HepG2 (cell line): Measurements from ENCODE around the gene UCHL3. TPM values are rescaled to one million over a fixed set of nuclear protein-coding genes. Genes with fewer than 3 reads are reported as not detected.

Experiments used
- CC2D1A ChIP-seq: sonication (generic); formaldehyde crosslinking; IDR thresholded peaks from 2 replicates; pipeline ENCODE4 v1.8.1; 2023; ENCODE audit warnings: mild to moderate bottlenecking, missing genetic modification reagents
- CEBPZ ChIP-seq: IDR thresholded peaks from 2 replicates; pipeline ENCODE4 v1.6.1; 2012; ENCODE audit warnings: low read length, improper control_type of control experiment
- FOXK1 ChIP-seq: sonication (generic); formaldehyde crosslinking; IDR thresholded peaks from 2 replicates; pipeline ENCODE4 v1.4.0; 2020; ENCODE audit warnings: low read depth, missing genetic modification reagents, borderline replicate concordance
- GATAD1 ChIP-seq: IDR thresholded peaks from 2 replicates; pipeline ENCODE4 v1.6.1; 2016; ENCODE audit warnings: missing genetic modification reagents, missing compliant biosample characterization
- HOXA5 ChIP-seq: sonication (generic); formaldehyde crosslinking; IDR thresholded peaks from 2 replicates; pipeline ENCODE4 v1.4.0; 2020; ENCODE audit warnings: missing genetic modification reagents
- ISX ChIP-seq: sonication (generic); formaldehyde crosslinking; conservative IDR thresholded peaks from 2 replicates; pipeline ENCODE4 v1.5.0; 2020; ENCODE audit warnings: missing genetic modification reagents
- KDM5B ChIP-seq: sonication (generic); formaldehyde crosslinking; IDR thresholded peaks from 2 replicates; pipeline ENCODE4 v1.4.0; 2020; ENCODE audit warnings: missing genetic modification reagents, mild to moderate bottlenecking, borderline replicate concordance
- MEIS2 ChIP-seq: sonication (generic); formaldehyde crosslinking; IDR thresholded peaks from 2 replicates; pipeline ENCODE4 v1.9.0; 2021; ENCODE audit warnings: mild to moderate bottlenecking, missing genetic modification reagents
- ZBTB20 ChIP-seq: sonication (generic); formaldehyde crosslinking; IDR thresholded peaks from 2 replicates; pipeline ENCODE4 v1.8.1; 2023; ENCODE audit warnings: missing genetic modification reagents, low read depth, mild to moderate bottlenecking, borderline replicate concordance
- ZBTB3 ChIP-seq: sonication (generic); formaldehyde crosslinking; IDR thresholded peaks from 2 replicates; pipeline ENCODE4 v1.4.0; 2020; ENCODE audit warnings: low read depth, mild to moderate bottlenecking, moderate library complexity, missing genetic modification reagents, borderline replicate concordance
- ZNF235 ChIP-seq: sonication (generic); formaldehyde crosslinking; IDR thresholded peaks from 2 replicates; pipeline ENCODE4 v1.8.1; 2023; ENCODE audit warnings: mild to moderate bottlenecking, missing genetic modification reagents, borderline replicate concordance
- ZNF260 ChIP-seq: sonication (generic); formaldehyde crosslinking; IDR thresholded peaks from 2 replicates; pipeline ENCODE4 v1.4.0; 2020; ENCODE audit warnings: missing genetic modification reagents, low read depth, mild to moderate bottlenecking, borderline replicate concordance
- ZNF383 ChIP-seq: sonication (generic); formaldehyde crosslinking; IDR thresholded peaks from 2 replicates; pipeline ENCODE4 v1.4.0; 2020; ENCODE audit warnings: missing genetic modification reagents, mild to moderate bottlenecking, borderline replicate concordance
- ZNF780A ChIP-seq: sonication (generic); formaldehyde crosslinking; IDR thresholded peaks from 2 replicates; pipeline ENCODE4 v1.8.0; 2022; ENCODE audit warnings: mild to moderate bottlenecking, missing genetic modification reagents, moderate library complexity
- ZNF790 ChIP-seq: sonication (generic); formaldehyde crosslinking; IDR thresholded peaks from 2 replicates; pipeline ENCODE4 v1.8.0; 2022; ENCODE audit warnings: missing genetic modification reagents, mild to moderate bottlenecking, borderline replicate concordance
- polyA plus RNA-seq, 8 experiments: library from polyadenylated mRNA; depleted of rRNA in 3 of 8; stranded (reverse) in 7 of 8; unstranded in 1 of 8; fragments of >200 nt; fragmentation: Illumina TruSeq in 4 of 8; extraction: Trizol in 4 of 8; gene quantifications; 2 replicates each; pipeline versions ENCODE4 v1.2.1 to v1.2.3, GENCODE V29; 2011 to 2016; ENCODE audit warnings: low read depth in 4 of 8, missing spikeins in 1 of 8, mixed read lengths in 1 of 8; ENCODE audit not compliant: insufficient read depth in 1 of 8
- total RNA-seq, 5 experiments: library from RNA; depleted of rRNA; stranded (reverse); fragments of >200 nt; fragmentation: Illumina TruSeq; extraction: Trizol; gene quantifications; 2 replicates each; pipeline ENCODE4 v1.2.3, GENCODE V29; 2016; ENCODE audit warnings: low read depth in 1 of 5
- TF ChIP-seq, protein P1 (sequence below): sonication (generic); formaldehyde crosslinking; IDR thresholded peaks from 2 replicates; pipeline ENCODE4 v1.4.0; 2020; ENCODE audit warnings: mild to moderate bottlenecking, missing genetic modification reagents, borderline replicate concordance
- TF ChIP-seq, protein P2 (sequence below): sonication (generic); formaldehyde crosslinking; IDR thresholded peaks from 2 replicates; pipeline ENCODE4 v1.4.0; 2020; ENCODE audit warnings: missing genetic modification reagents, mild to moderate bottlenecking, borderline replicate concordance

UCHL3 gene
- total and polyA plus RNA-seq, 2 of the 13 experiments (the other 11 are each of a cell fraction or from before 2014, with no cell fraction given), result 36.2 to 93.3 TPM

GRCh38 chr13:75549262-75550158, at the start of gene UCHL3 (continued):
- TF ChIP-seq CEBPZ (no peak), GATAD1 (peak; percentile 75; the same call in 1 of the 2 replicates), ZNF383 (CRISPR knock-in tag) (no peak), CC2D1A (CRISPR knock-in tag) (no peak), KDM5B (CRISPR knock-in tag) (peak; percentile 84; the same call in 1 of the 2 replicates), ZNF780A (CRISPR knock-in tag) (no peak), HOXA5 (CRISPR knock-in tag) (peak; percentile 55; the same call in 1 of the 2 replicates), ZBTB20 (CRISPR knock-in tag) (0 out of 2 replicates have a peak, but pooled peaks have one; percentile 54), ZBTB3 (CRISPR knock-in tag) (0 out of 2 replicates have a peak, but pooled peaks have one; percentile 67), FOXK1 (CRISPR knock-in tag) (peak; percentile 49; the same call in 1 of the 2 replicates), ISX (CRISPR knock-in tag) (no peak), ZNF790 (no peak), ZNF235 (CRISPR knock-in tag) (peak; percentile 73; the same call in 1 of the 2 replicates), ZNF260 (CRISPR knock-in tag) (no peak), MEIS2 (CRISPR knock-in tag) (peak; percentile 57)
- TF ChIP-seq, protein P1, sequence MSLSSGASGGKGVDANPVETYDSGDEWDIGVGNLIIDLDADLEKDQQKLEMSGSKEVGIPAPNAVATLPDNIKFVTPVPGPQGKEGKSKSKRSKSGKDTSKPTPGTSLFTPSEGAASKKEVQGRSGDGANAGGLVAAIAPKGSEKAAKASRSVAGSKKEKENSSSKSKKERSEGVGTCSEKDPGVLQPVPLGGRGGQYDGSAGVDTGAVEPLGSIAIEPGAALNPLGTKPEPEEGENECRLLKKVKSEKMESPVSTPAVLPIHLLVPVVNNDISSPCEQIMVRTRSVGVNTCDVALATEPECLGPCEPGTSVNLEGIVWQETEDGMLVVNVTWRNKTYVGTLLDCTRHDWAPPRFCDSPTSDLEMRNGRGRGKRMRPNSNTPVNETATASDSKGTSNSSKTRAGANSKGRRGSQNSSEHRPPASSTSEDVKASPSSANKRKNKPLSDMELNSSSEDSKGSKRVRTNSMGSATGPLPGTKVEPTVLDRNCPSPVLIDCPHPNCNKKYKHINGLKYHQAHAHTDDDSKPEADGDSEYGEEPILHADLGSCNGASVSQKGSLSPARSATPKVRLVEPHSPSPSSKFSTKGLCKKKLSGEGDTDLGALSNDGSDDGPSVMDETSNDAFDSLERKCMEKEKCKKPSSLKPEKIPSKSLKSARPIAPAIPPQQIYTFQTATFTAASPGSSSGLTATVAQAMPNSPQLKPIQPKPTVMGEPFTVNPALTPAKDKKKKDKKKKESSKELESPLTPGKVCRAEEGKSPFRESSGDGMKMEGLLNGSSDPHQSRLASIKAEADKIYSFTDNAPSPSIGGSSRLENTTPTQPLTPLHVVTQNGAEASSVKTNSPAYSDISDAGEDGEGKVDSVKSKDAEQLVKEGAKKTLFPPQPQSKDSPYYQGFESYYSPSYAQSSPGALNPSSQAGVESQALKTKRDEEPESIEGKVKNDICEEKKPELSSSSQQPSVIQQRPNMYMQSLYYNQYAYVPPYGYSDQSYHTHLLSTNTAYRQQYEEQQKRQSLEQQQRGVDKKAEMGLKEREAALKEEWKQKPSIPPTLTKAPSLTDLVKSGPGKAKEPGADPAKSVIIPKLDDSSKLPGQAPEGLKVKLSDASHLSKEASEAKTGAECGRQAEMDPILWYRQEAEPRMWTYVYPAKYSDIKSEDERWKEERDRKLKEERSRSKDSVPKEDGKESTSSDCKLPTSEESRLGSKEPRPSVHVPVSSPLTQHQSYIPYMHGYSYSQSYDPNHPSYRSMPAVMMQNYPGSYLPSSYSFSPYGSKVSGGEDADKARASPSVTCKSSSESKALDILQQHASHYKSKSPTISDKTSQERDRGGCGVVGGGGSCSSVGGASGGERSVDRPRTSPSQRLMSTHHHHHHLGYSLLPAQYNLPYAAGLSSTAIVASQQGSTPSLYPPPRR (CRISPR knock-in tag), result no peak
- TF ChIP-seq, protein P2, sequence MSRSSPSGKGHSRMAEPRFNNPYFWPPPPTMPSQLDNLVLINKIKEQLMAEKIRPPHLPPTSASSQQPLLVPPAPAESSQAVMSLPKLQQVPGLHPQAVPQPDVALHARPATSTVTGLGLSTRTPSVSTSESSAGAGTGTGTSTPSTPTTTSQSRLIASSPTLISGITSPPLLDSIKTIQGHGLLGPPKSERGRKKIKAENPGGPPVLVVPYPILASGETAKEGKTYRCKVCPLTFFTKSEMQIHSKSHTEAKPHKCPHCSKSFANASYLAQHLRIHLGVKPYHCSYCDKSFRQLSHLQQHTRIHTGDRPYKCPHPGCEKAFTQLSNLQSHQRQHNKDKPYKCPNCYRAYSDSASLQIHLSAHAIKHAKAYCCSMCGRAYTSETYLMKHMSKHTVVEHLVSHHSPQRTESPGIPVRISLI, result peak; percentile 22; the same call in 1 of the 2 replicates
